ENCODE measurements around the gene C1orf56. TPM values are rescaled to one million over a fixed set of nuclear protein-coding genes. Genes with fewer than 3 reads are reported as not detected.

The C1orf56 gene
- total RNA-seq (2022; extraction: Qiagen RNA extraction) = 5.9 to 7.9 TPM (median 6.2 TPM) in 5 replicates

GRCh38 chr1:151047591-151047924 is at the start of gene C1orf56:
Gene C1orf56 (plus strand): TSS chr1:151047751. CDS start chr1:151047848, 97 bp downstream.

GRCh38 chr1:151006327-151007052 is 41.1 kb upstream of the C1orf56 start, which contains the start of gene MINDY1:
Gene MINDY1 (minus strand): TSS chr1:151006902. CDS start chr1:151002617, 4,285 bp downstream.

GRCh38 chr1:151008244-151009205 is 39.0 kb upstream of the C1orf56 start, which contains the start of gene PRUNE1:
Gene PRUNE1 (plus strand): TSS chr1:151008449. CDS start chr1:151008633, 184 bp downstream.

DNA sequence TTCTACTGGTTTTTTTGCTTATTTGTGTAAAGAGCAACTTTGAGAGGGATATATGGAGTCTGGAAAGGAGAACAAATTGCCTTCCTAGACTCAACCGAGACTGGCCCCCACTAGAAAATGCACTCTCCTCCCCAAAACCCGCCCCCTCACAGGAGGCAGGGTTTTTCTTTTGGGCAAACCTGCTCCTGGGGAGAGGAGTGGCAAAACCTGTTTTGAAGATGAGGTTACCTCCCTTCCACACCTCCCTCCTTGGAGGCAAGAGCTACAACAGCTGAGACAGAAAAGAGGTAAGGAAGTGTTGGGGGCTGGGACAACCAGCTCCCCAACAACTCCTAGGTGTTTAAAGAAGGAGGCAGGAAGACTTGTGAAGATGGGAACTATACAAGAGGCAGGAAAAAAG is 11.2 kb upstream of the C1orf56 start, which contains the start of gene BNIPL:
TSS of gene BNIPL (plus strand) at position 231 of the 400 bp plus-strand sequence. CDS start at position 371, 140 bp downstream.

DNA sequence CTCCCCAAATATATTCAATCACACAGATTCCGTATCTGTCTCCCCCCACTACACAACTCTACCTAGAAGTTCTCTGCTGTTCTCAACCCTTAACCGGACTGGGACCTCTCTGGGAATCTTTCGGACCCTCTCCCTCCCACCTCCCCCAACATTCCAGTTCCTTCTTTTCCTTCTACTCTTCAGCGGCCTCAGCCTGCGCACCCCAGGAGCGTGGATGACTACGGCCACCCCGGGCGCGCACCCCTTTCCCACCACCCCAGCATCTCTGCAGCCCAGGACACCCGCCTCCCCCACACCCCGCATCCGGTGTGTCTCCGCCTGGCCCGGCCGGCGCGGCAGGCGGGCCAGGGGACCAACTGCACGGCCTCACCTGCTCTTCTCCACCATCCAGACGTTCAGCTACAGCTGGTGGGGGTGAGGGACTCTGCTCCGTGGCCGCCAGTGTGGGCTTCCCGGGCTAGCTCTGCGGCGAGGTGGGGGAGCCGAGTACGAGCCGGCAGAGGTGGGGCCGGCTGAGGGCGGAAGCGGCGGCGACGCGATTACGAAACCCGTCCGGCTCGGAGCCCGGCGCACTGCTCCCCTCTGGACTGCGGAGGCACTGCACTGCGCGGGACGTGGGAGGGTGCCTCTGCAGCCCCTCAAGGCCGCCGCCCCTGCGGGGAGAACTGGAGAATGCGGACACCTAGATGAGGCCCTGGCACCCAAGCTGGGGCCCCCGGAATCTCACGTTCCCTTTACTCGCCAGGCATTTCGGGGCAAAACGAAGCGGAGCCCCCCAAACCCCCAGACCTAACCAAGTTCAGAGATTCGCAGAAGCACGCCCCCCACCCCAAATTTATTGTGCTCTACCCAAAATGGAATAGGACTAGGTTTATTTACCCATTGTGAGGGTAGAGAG is 11.8 kb downstream of the C1orf56 start, which contains the start of gene CDC42SE1:
TSS of gene CDC42SE1 (minus strand) at position 514 of the 898 bp plus-strand sequence. CDS start 3,892 bp downstream, outside the sequence.

DNA sequence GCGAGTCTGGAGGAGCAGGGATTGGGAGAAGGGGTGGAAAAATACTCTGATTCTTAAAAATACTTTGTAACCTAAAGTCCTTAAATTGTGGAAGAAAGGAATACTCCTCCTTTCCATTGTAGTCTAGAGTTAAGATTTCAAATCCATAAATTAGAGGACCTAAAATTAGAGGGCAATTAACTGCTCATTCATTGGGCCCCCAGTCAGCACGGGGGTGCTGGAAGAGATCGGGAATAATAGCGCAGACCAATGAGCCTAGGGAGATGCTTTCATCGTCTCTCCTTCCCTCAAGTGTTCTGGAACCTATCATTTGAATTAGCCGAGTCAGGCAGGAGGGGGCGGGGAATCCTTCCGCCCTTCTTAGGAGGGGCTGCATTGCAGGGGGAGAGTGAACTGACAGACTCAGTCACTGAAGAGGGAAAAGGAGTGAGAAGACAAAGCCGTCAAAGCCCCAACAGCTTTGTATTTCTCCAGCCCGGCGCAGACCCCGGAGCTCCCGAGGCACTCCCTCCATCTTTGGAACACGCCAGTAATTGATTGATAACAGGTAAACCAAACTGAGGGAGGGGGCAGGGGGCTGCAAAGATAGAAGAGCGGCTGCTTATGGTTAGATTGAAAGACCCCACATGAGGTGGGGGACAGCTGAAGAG is 12.6 kb downstream of the C1orf56 start, which contains the start of gene MLLT11:
TSS of gene MLLT11 (plus strand) at position 391 of the 650 bp plus-strand sequence. CDS start 6,828 bp downstream, outside the sequence.

DNA sequence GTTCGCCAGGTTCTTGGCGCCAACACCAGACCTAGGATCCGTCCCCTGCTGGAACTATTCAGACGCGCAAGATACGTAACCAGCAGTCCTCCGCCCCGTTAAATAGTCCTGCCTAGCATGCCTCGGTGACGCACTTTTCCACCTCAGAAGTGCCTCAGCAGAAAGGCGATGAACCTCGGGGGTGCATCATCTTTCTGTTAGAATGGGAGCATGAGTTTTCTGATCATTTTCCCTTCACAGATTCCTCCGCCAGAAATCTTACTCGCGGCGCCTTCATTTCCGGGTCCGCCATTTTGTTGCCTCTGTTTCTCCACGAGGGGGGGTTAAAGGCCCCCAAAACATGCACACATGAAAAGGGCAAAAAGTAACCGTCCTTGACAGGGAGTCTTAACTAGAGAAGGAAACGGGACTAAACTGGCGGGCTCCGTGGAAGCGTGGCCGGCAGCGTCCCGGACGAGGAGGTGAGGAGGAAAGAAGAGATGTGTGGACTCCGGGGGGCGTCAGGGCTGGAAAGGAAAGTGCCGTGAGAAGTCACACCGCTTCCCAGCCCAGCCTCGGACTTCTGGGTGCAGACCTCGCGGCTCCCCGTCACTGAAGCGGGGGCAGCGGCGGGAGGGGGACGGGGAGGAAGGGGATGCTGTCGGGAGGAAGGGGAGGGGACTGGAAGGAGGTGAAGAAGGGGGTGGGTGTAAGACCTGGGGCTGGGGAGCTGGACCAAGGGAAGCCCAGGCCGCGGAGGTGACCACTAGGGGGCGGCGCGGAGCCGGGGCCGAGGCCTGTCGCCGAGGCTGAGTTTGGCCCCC is 23.1 kb downstream of the C1orf56 start, which contains the start of gene GABPB2:
TSS of gene GABPB2 (plus strand) at position 288 of the 803 bp plus-strand sequence. CDS start 17,429 bp downstream, outside the sequence.

Other genes starting within 250 kb of the C1orf56 start
- 1.2 to 2.3 TPM (median 1.4 TPM) in 5 replicates for gene CTSK, start 239.5 kb upstream of the C1orf56 start, total RNA-seq (2022; extraction: Qiagen RNA extraction)
- gene ARNT, start 171.2 kb upstream of the C1orf56 start, total RNA-seq (2022; extraction: Qiagen RNA extraction) = 10.2 to 18.8 TPM (median 12.2 TPM) in 5 replicates
- gene CTXND2, start 160.6 kb upstream of the C1orf56 start, total RNA-seq (2022; extraction: Qiagen RNA extraction) = not detected in 5 replicates
- gene SETDB1, start 121.4 kb upstream of the C1orf56 start, total RNA-seq (2022; extraction: Qiagen RNA extraction) = 21.9 to 29.0 TPM (median 22.2 TPM) in 5 replicates
- 241 to 291 TPM (median 246 TPM) in 5 replicates for gene CERS2, start 72.9 kb upstream of the C1orf56 start, total RNA-seq (2022; extraction: Qiagen RNA extraction)
- 0.70 to 1.1 TPM (median 0.84 TPM) in 5 replicates for gene ANXA9, start 65.5 kb upstream of the C1orf56 start, total RNA-seq (2022; extraction: Qiagen RNA extraction)
- gene MINDY1, start 40.8 kb upstream of the C1orf56 start, total RNA-seq (2022; extraction: Qiagen RNA extraction) = 2.6 to 3.9 TPM (median 3.0 TPM) in 5 replicates
- gene PRUNE1, start 39.3 kb upstream of the C1orf56 start, total RNA-seq (2022; extraction: Qiagen RNA extraction) = 12.0 to 19.6 TPM (median 15.3 TPM) in 5 replicates
- gene BNIPL, start 11.2 kb upstream of the C1orf56 start, total RNA-seq (2022; extraction: Qiagen RNA extraction) = 0.03 to 0.28 TPM (median 0.09 TPM) in 5 replicates
- 80.4 to 99.4 TPM (median 81.8 TPM) in 5 replicates for gene CDC42SE1, start 11.9 kb downstream of the C1orf56 start, total RNA-seq (2022; extraction: Qiagen RNA extraction)
- 12.6 to 16.9 TPM (median 15.3 TPM) in 5 replicates for gene MLLT11, start 12.6 kb downstream of the C1orf56 start, total RNA-seq (2022; extraction: Qiagen RNA extraction)
- gene GABPB2, start 23.0 kb downstream of the C1orf56 start, total RNA-seq (2022; extraction: Qiagen RNA extraction) = 3.0 to 3.2 TPM (median 3.1 TPM) in 5 replicates
- gene SEMA6C, start 98.9 kb downstream of the C1orf56 start, total RNA-seq (2022; extraction: Qiagen RNA extraction) = 1.3 to 2.2 TPM (median 1.6 TPM) in 5 replicates
- 0.08 TPM in 1 of 5 replicates, not detected in the others for gene TNFAIP8L2, start 108.9 kb downstream of the C1orf56 start, total RNA-seq (2022; extraction: Qiagen RNA extraction)
- gene LYSMD1, start 118.2 kb downstream of the C1orf56 start, total RNA-seq (2022; extraction: Qiagen RNA extraction) = 5.5 to 9.6 TPM (median 6.4 TPM) in 5 replicates
- gene SCNM1, start 118.4 kb downstream of the C1orf56 start, total RNA-seq (2022; extraction: Qiagen RNA extraction) = 39.9 to 48.7 TPM (median 48.1 TPM) in 5 replicates
- gene TMOD4, start 128.2 kb downstream of the C1orf56 start, total RNA-seq (2022; extraction: Qiagen RNA extraction) = 0.25 to 0.44 TPM (median 0.27 TPM) in 3 of 5 replicates, not detected in the others
- 44.3 to 78.2 TPM (median 45.5 TPM) in 5 replicates for gene VPS72, start 142.4 kb downstream of the C1orf56 start, total RNA-seq (2022; extraction: Qiagen RNA extraction)
- gene PIP5K1A, start 150.8 kb downstream of the C1orf56 start, total RNA-seq (2022; extraction: Qiagen RNA extraction) = 49.5 to 70.6 TPM (median 50.8 TPM) in 5 replicates
- 166 to 193 TPM (median 187 TPM) in 5 replicates for gene PSMD4, start 207.0 kb downstream of the C1orf56 start, total RNA-seq (2022; extraction: Qiagen RNA extraction)
- 13.0 to 15.0 TPM (median 14.0 TPM) in 5 replicates for gene ZNF687, start 234.5 kb downstream of the C1orf56 start, total RNA-seq (2022; extraction: Qiagen RNA extraction)

Measured in A549 treated with Hydrocortisone at 1 μM for 4 hours (cell line).